Muscle of back (tissue), 11 donors: ENCODE data around the gene EIF4G3. TPM values are rescaled to one million over a fixed set of nuclear protein-coding genes. Genes with fewer than 3 reads are reported as not detected.
"Not testable (repeated sequence)": the region's sequence is repeated elsewhere in the genome, so short reads cannot be mapped to it uniquely, and the experiment has no call there.

Experiments used
- DNase-seq, 3 donors: peaks; one replicate each; pipeline versions ENCODE4 v3.0.0 to v3.0.0-alpha.2; 2013
- polyA plus RNA-seq, 10 donors: library from polyadenylated mRNA; unstranded; fragments of 120-200 nt; gene quantifications; one replicate each; pipeline ENCODE4 v1.2.1, GENCODE V29; 2013; ENCODE audit not compliant: insufficient read length in 10 of 10

EIF4G3 gene
- polyA plus RNA-seq, 10 donors, result 30.2 to 42.5 (median 35.7) TPM

DNA sequence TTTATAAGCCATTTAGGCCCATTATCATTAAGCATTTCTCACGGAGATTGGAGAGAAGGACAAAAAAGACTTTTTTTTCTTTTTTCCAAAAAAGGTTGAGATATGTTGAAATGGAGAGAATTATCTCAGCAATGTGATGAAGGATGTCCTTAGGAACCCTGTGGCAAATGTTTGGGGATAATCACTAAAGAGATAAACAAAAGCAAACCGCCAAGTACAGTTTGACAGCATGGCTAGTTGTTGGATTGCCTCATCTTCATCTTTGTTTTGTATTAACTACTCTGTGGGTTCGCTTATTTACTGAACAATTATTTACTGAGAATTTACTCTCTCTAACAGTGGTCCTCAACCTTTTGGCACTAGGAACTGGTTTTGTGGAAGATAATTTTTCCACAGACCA is 292.2 kb downstream of the EIF4G3 start:
- DNase-seq, result no peak

DNA sequence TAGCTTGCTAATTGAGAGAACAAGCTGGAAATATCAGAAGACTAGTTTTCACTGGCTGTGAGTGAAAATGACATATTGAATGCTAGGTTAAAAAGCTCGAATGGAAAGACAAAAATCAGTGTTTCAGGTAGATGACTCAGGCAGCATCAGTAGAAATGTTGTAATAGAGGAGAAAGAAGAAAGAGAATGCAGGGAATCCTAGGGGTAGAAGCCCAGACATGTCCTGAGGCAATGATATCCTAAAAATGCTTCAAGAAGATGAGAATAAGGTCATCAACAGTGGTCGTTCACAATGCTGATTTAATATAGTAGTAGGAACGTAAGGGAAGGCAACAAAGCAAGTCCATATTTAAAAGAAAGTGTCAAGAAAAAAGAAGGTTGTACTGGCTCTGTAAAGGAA is 292.9 kb downstream of the EIF4G3 start:
- no peak for DNase-seq

GRCh38 chr1:20882837-20883236 is 293.9 kb downstream of the EIF4G3 start:
- no peak for DNase-seq

DNA sequence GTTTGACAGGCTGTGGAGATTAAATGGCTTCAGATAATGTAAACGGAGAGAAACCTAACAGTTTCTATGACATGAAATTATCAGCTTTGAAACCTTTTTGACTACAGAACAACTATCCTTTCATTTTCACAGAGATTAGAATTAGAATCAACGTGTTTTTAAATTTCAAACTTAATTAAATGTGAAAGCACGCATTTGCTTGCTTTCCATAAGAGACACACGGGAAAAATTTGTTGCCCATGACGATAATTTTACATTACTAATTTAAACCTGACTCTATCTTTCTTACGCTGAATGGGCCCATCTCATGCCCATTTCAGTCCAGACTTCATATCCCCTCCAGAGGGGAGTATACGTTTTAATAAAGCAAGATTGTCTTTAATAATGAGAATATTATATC is 297.9 kb downstream of the EIF4G3 start:
- no peak for DNase-seq

DNA sequence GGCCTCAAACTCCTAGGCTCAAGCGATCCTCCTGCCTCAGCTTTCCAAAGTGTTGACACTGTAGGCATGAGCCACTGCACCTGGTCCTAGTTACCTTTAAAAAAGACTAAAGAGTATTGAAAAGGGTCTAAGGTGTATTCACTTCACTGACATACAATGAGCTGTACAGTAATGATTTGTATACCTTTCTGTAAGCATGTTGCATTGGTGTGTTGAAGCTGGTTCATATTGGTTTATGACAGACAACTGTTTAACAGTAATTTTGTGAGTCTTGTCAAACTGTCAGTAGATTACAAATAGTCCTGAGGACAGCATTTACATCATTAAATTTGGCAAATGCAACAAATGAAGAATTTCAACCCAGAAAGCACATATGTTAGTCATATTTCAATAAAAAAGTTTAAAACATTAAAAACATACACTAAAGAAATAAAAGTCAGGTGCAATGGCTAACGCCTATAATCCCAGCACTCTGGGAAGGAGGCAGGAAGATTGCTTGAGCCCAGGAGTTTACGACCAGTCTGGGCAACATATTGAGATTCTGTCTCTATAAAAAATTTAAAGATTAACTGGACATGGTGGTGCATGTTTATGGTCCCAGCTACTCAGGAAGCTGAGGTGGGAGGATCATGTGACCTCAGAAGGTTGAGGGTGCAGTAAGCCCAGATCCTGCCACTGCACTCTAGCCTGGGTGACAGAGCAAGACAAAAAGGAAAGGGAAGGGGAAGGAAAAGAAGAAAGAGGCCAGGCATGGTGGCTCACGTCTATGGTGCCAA is 301.3 kb downstream of the EIF4G3 start:
- no peak for DNase-seq

DNA sequence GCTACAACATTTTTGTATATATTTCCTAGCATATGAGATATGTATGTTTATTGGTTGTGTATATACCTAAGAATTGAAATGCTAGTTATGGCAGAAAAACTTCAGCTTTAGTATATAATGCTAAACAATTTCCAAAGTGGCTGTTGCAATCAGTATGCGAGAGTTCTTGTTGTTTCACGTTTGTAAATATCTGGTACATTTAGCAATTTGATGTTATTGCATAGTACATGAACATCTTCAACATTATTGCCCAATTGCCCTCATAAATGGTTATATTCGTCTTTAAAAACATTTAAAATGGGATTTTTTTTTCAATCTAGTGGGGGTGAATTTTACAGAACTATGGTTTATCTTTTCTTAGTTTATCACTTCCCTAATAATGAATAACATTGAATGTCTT is 303.4 kb downstream of the EIF4G3 start:
- DNase-seq, result no peak

DNA sequence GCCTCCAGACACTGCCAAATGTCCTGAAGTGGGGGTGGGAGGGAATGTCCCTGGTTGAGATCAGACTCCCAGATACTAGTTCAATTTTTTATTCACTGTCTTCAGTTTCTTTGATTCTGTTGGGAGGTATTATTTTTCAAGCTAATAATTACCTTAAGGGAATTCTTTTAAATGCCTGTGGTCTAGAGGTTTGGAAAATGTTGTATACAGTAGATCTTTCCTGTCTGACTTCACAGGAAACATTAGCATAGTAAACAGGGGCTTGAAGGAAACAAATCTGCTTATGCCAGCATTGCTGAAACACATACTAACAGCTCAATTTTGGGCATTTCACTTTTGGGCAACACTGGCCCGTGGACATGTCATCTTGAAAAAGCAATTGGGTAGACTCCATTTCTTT is 305.3 kb downstream of the EIF4G3 start:
- DNase-seq, result no peak

GRCh38 chr1:20870718-20871117 is 306.0 kb downstream of the EIF4G3 start:
- DNase-seq, result no peak

- no peak for DNase-seq
Measured at GRCh38 chr1:20868263-20868662, 308.4 kb downstream of the EIF4G3 start.

- DNase-seq, result no peak
Measured at GRCh38 chr1:20867847-20868246, 308.9 kb downstream of the EIF4G3 start.

DNA sequence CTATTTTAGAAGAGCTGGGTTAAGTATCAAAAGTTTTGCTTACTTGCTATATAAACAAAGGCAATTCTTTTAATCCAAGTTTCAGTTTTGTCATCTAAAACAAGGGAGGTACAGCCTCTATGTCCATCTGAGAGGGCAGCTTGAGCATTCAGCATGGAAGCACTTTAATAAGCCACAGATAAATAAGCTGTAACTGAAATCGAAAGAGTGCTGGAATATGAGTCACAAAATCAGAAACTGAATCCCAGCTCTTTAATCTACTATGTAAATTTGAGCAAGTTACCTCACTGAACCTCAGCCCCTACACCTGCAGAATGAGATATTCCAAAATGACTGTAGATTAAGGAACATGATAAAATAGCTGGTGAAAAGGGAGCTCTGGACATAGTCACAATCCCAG is 309.6 kb downstream of the EIF4G3 start:
- no peak for DNase-seq

- DNase-seq, result no peak
Measured at GRCh38 chr1:20865001-20865400, 311.7 kb downstream of the EIF4G3 start.

GRCh38 chr1:20854529-20854928 is 322.2 kb downstream of the EIF4G3 start:
- DNase-seq, result no peak

GRCh38 chr1:20851791-20852190 is 324.9 kb downstream of the EIF4G3 start:
- not testable (repeated sequence) for DNase-seq

- DNase-seq, result no peak
Measured at GRCh38 chr1:20850021-20850420, 326.7 kb downstream of the EIF4G3 start.

DNA sequence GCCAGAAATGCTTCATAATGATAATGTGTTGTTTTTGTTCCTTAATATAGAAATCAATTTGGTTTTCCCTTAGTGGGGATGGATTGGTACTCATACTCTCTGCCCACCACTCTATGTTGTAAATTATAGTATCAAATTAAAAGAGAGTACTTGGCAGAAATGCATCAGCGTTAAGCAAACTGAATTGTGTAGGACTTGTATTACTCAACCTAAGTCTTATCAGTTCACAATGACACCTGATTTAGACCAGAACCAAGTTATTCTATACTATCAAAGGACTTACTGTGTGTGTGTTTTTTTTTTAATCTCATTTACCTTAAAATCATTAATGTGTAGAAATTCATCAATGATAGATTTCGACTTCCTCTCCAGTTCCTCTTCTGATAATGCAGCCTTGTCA is 327.6 kb downstream of the EIF4G3 start:
- DNase-seq, result no peak

GRCh38 chr1:20848162-20848561 is 328.5 kb downstream of the EIF4G3 start:
- DNase-seq, result no peak

DNA sequence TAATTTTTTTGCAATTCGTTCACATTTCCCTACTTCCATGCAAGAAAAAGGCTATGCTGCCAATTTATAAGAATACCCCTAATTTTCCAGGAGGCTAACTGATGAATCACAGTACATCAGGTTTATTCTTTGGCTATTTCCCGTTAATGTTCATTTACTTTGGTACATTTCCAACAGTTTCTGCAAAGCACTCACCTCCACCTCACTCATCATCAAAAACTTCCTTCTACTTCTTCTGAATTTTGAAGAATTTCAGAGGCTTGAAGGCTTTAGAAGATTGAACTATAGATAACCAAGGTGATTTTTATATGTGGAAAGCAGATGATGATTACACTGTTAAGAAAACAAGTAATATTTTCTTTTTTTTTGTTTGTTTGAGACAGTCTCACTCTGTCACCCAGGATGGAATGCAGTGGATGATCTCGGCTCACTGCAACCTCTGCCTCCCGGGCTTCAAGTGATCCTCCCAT is 329.1 kb downstream of the EIF4G3 start:
- DNase-seq, result peak in 1 of 3 donors; percentile 9

DNA sequence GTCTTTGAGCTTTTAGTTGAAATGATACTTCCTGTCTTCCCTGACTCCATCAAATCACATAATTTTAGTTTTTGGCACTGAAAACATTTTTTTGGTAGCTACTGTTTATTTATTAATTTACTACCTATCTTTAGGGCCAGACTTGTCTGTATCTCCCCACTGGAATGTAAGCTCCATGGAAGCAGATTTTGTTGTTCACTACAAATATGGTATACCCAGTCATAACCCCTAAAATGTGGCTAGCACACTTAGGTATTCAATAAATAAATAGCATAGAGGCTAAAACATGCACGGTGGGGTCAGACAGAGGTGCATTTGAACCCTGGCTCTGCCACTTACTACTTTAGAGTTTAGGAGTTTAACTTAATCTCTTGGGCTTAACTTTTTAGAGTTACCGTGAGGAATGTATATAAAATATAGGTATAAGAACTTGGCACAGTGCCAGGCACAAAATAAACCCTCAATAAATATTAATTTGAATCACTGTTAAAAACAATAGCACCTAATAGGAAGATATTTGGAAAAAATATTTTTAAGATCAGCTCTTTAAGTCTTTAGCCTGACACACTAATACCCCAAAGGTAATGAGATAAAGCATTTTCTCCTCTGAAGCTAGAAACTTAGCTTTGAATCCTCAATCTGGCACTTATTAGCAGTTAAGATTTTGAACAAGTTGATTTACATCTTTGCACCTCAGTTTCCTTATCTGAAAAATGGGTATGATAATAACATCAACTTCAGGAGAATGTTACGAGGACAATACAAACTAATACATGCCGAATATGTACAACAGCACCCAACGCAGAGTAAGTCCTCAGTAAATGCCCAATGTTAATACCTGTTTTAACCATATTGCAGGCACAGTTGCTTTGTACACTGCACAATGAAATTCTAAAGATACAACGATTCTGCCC is 330.0 kb downstream of the EIF4G3 start:
- no peak for DNase-seq

DNA sequence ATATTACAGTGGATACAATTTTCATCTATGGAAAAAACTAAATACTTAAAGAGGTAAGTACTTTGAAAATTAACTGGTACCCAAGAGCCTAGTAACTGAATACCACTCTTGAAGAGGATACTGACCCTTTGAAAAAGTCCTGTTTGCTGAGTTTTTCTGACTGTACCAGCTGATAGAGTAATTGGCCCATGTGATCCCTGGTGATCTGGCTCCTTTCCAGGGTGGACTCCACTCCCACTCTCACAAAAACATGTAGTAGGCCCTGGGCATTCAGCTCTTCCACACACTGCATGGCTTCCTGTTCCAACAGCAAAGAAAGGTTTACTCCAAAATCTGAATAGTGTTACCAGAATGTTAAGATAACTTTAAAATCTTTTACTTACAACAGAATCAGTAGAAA is 336.0 kb downstream of the EIF4G3 start:
- no peak for DNase-seq

GRCh38 chr1:20837554-20838192 is 339.0 kb downstream of the EIF4G3 start:
- no peak for DNase-seq

- DNase-seq, result no peak
Measured at GRCh38 chr1:20836230-20836629, 340.5 kb downstream of the EIF4G3 start.
